Spleen (tissue), 11 donors: ENCODE data around the gene SCFD2. TPM values are rescaled to one million over a fixed set of nuclear protein-coding genes. Genes with fewer than 3 reads are reported as not detected.

ENCODE experiments used
- DNase-seq: peaks from one replicate; pipeline ENCODE4 v3.0.0-alpha.2; 2020
- H3K27ac ChIP-seq, 8 donors: fragments of 200-600 bp; sonication (generic) in 7 of 8; 1 replicate in 4 of 8; 2 replicates in 4 of 8; pipeline versions ENCODE4 v1.5.0 to v1.8.0; 2016 to 2021; ENCODE audit warnings: inconsistent platforms in 4 of 8, mild to moderate bottlenecking in 4 of 8, moderate library complexity in 1 of 8
- H3K27me3 ChIP-seq, 7 donors: fragments of 200-600 bp; sonication (generic) in 6 of 7; replicated peaks in 1 of 7; 1 replicate in 4 of 7; 2 replicates in 3 of 7; pipeline versions ENCODE4 v1.5.0 to v1.8.0; 2016 to 2021; ENCODE audit warnings: inconsistent platforms in 3 of 7, mild to moderate bottlenecking in 1 of 7
- H3K36me3 ChIP-seq, 6 donors: fragments of 200-600 bp; sonication (generic) in 5 of 6; 1 replicate in 4 of 6; 2 replicates in 2 of 6; pipeline versions ENCODE4 v1.5.0 to v1.8.0; 2016 to 2021; ENCODE audit warnings: inconsistent platforms in 2 of 6
- H3K4me1 ChIP-seq, 6 donors: fragments of 200-600 bp; sonication (generic) in 5 of 6; 1 replicate in 3 of 6; 2 replicates in 3 of 6; pipeline versions ENCODE4 v1.5.0 to v1.8.0; 2016 to 2021; ENCODE audit warnings: inconsistent platforms in 3 of 6
- H3K4me3 ChIP-seq, 8 donors: fragments of 200-600 bp; sonication (generic) in 7 of 8; 1 replicate in 4 of 8; 2 replicates in 4 of 8; pipeline versions ENCODE4 v1.5.0 to v1.8.0; 2016 to 2021; ENCODE audit warnings: inconsistent platforms in 4 of 8, mild to moderate bottlenecking in 4 of 8, moderate library complexity in 2 of 8
- H3K9me3 ChIP-seq, 8 donors: fragments of 200-600 bp; sonication (generic) in 7 of 8; 1 replicate in 4 of 8; 2 replicates in 4 of 8; pipeline versions ENCODE4 v1.5.0 to v1.8.0; 2016 to 2021; ENCODE audit warnings: inconsistent platforms in 4 of 8
- CTCF ChIP-seq, 11 experiments: fragments of 200-600 bp in 7 of 11; fragments of 450-650 bp in 4 of 11; sonication (generic) in 4 of 11; IDR thresholded peaks in 8 of 11; conservative IDR thresholded peaks in 3 of 11; 1 replicate in 7 of 11; 2 replicates in 4 of 11; pipeline versions ENCODE4 v1.4.0 to v1.8.0; 2016 to 2021; ENCODE audit warnings: antibody characterized with exemption in 11 of 11, inconsistent platforms in 4 of 11, mild to moderate bottlenecking in 1 of 11
- POLR2A ChIP-seq, 3 donors: fragments of 450-650 bp; IDR thresholded peaks; one replicate each; pipeline ENCODE4 v1.5.1; 2017; ENCODE audit warnings: antibody characterized with exemption in 3 of 3, mild to moderate bottlenecking in 1 of 3
- POLR2AphosphoS5 ChIP-seq, 3 donors: sonication (generic); formaldehyde crosslinking; IDR thresholded peaks; one replicate each; pipeline ENCODE4 v1.5.1; 2017; ENCODE audit warnings: antibody characterized with exemption in 3 of 3
- WGBS, 5 donors: extraction: QIAGEN DNeasy Blood & Tissue Kit in 3 of 5; methylation state at CpG; one replicate each; pipeline versions ENCODE4 v1.1.5 to v1.1.7; 2013 to 2018; 5-methylcytosine and 5-hydroxymethylcytosine counted together
- intact Hi-C: fragments of 100-400 bp; cut with DNase I; formaldehyde crosslinking; loops from one replicate; pipeline ENCODE4 v1.15.0; 2023; ENCODE audit warnings: low total_unique reads
- polyA plus RNA-seq, 3 donors: library from polyadenylated mRNA; stranded (reverse); fragments of 200-250 nt; gene quantifications; one replicate each; pipeline ENCODE4 v1.2.1, GENCODE V29; 2013
- total RNA-seq, 7 donors: library from RNA; depleted of rRNA in 3 of 7; stranded (reverse); fragments of >200 nt in 3 of 7; fragmentation: NEBNext Ultra II Directional in 4 of 7; extraction: Animal tissue kit (Norgen Biotek cat#: 25700) in 4 of 7; gene quantifications; one replicate each; pipeline versions ENCODE4 v1.1.0 to v1.2.1, GENCODE V29; 2016 to 2021
- donor health status: healthy with polysubstance abuse.
- donor health status: DM: no; HTN: no; CAD: no; lungs with moderate emphysema.
- donor health status: DM: no; HTN: no; CAD: no.
- donor health status: Bipolar disorder and iron deficiency.
- donor health status: healthy.
- donor health status: DM: no; HTN: no; CAD: no.
- donor health status: DM: yes; HTN: yes; CAD: no.

Gene SCFD2
- total and polyA plus RNA-seq, 10 donors: 3.6 to 42.1 (median 21.1) TPM

DNA sequence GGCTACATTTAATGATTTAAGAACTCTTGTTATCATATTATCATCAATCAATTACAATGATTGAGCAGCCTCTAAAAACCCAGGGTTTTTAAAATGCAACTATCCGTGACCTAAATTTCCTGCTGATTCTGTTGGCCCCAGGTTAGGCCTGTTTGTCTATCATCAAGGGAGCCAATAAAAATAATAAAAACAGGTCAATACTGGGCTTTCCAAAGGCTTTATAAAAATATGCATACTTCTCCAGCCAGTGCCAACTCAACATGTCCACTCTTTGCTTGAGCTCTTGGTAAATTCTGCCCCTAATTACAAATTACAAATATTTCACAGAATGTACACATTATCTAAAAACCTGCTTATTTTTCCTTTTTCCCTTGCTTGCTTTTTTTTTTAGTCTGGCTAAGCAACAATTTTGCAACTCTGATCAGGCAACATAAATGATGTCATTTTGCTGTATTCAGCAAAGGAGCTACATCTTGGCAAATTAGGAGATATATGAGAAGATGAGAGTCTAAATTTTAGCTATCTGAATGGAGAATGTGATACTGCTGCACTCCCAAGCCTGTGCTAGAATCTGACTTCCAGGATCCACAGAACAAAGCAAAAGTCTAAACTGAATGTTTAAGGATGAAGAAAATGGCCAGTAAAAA, 204.0 kb downstream of the SCFD2 start:
- no peaks in the 10 kb centered on the region for H3K4me1 ChIP-seq
- 80 to 100% (median 87%) methylated on average over 1 of the region's 1 CpG for WGBS, 5 donors
- intact Hi-C loops: no loop called here
- no peak for DNase-seq
- no peaks in the 10 kb centered on the region for H3K27me3 ChIP-seq
- no peaks in the 10 kb centered on the region for H3K9me3 ChIP-seq
- TF ChIP-seq CTCF (IDR thresholded peaks at IDR 0.05 in 8 of 11, conservative IDR thresholded peaks at IDR 0.05 in 3 of 11) (no peak), POLR2AphosphoS5 (IDR thresholded peaks at IDR 0.05) (no peak), POLR2A (IDR thresholded peaks at IDR 0.05) (no peak)
- no peak overlapping the region for H3K27ac ChIP-seq
- H3K36me3 ChIP-seq: peaks cover 0 to 2% (median 0%) of the 10 kb centered on the region in 6 donors
- no peak overlapping the region for H3K4me3 ChIP-seq

- intact Hi-C loops: no loop called here
- no peak overlapping the region for H3K4me3 ChIP-seq
- peak overlapping the region in 1 of 8 donors; percentile 7 for H3K27ac ChIP-seq
- H3K36me3 ChIP-seq: peaks cover 0 to 4% (median 0%) of the 10 kb centered on the region in 6 donors
- TF ChIP-seq POLR2A (IDR thresholded peaks at IDR 0.05) (no peak), POLR2AphosphoS5 (IDR thresholded peaks at IDR 0.05) (no peak), CTCF (IDR thresholded peaks at IDR 0.05 in 8 of 11, conservative IDR thresholded peaks at IDR 0.05 in 3 of 11) (no peak)
- DNase-seq: no peak
- no peaks in the 10 kb centered on the region for H3K4me1 ChIP-seq
- H3K27me3 ChIP-seq: no peaks in the 10 kb centered on the region
- WGBS, 5 donors: 77 to 87% (median 83%) methylated on average over 5 of the region's 5 CpGs
- H3K9me3 ChIP-seq: no peaks in the 10 kb centered on the region
Observed at GRCh38 chr4:53161051-53161786, 204.6 kb downstream of the SCFD2 start.

DNA sequence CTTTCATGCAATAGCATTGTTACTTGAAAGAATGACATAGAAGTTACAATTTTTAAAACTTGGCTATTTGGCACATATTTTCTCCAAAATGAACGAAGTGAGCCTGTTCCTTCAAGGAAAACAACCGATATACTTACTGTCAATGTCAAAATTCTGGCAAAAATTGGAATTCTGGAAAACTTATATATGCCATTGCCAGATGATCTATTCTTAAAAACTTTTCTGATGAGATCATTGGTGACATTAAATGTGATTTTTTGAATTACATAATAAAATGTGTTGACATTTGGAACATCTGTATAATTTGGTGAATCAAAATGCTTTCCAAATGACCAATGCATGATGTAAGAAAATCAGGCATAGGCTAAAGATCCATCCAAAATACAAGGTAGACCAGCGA, 209.0 kb downstream of the SCFD2 start:
- H3K27ac ChIP-seq: no peak overlapping the region
- no peaks in the 10 kb centered on the region for H3K4me1 ChIP-seq
- H3K27me3 ChIP-seq: no peaks in the 10 kb centered on the region
- WGBS, 5 donors: 85 to 98% (median 91%) methylated on average over 3 of the region's 3 CpGs
- no peak overlapping the region for H3K4me3 ChIP-seq
- peaks cover 0 to 26% (median 0%) of the 10 kb centered on the region in 6 donors for H3K36me3 ChIP-seq
- intact Hi-C loops: no loop called here
- H3K9me3 ChIP-seq: peaks cover 0 to 6% (median 0%) of the 10 kb centered on the region in 8 donors
- TF ChIP-seq POLR2A (IDR thresholded peaks at IDR 0.05) (no peak), POLR2AphosphoS5 (IDR thresholded peaks at IDR 0.05) (no peak), CTCF (IDR thresholded peaks at IDR 0.05 in 8 of 11, conservative IDR thresholded peaks at IDR 0.05 in 3 of 11) (no peak)
- no peak for DNase-seq

- Histone ChIP-seq H3K36me3 (peaks cover 0 to 24% (median 0%) of the 10 kb centered on the region in 6 donors), H3K27ac (no peak overlapping the region), H3K4me3 (no peak overlapping the region), H3K9me3 (peaks cover 0 to 6% (median 0%) of the 10 kb centered on the region in 8 donors), H3K4me1 (peaks cover 0 to 7% (median 0%) of the 10 kb centered on the region in 6 donors), H3K27me3 (no peaks in the 10 kb centered on the region)
- DNase-seq: no peak
- TF ChIP-seq POLR2AphosphoS5 (IDR thresholded peaks at IDR 0.05): no peak
- TF ChIP-seq POLR2A (IDR thresholded peaks at IDR 0.05): no peak
- no peak for TF ChIP-seq CTCF (IDR thresholded peaks at IDR 0.05 in 8 of 11, conservative IDR thresholded peaks at IDR 0.05 in 3 of 11)
- WGBS, 5 donors: 92 to 98% (median 95%) methylated on average over 2 of the region's 2 CpGs
- intact Hi-C loops: no loop called here
Observed at GRCh38 chr4:53152467-53152866, 213.4 kb downstream of the SCFD2 start.
